HFF-Myc (cell line): Measurements from ENCODE around the gene FER1L5.

Experiments
- DNase-seq: peaks from one replicate; pipeline ENCODE4 v3.0.0-alpha.2; 2011; ENCODE audit warnings: low read depth; ENCODE audit errors: extremely low read depth
- H3K4me3 ChIP-seq: replicated peaks from 2 replicates; pipeline ENCODE4 v1.5.1; 2011; ENCODE audit warnings: low read depth, mild to moderate bottlenecking, control low read depth, low read length
- CTCF ChIP-seq: IDR thresholded peaks from 2 replicates; pipeline ENCODE4 v1.5.1; 2012; ENCODE audit warnings: mild to moderate bottlenecking, low read depth, low read length, control low read depth; ENCODE audit errors: missing control alignments

Gene FER1L5

GRCh38 chr2:96602330-96602823 lies 40.2 kb upstream of the FER1L5 start:
- no peak for DNase-seq
- H3K4me3 ChIP-seq = no peak overlapping the region
- TF ChIP-seq CTCF = no peak

DNA sequence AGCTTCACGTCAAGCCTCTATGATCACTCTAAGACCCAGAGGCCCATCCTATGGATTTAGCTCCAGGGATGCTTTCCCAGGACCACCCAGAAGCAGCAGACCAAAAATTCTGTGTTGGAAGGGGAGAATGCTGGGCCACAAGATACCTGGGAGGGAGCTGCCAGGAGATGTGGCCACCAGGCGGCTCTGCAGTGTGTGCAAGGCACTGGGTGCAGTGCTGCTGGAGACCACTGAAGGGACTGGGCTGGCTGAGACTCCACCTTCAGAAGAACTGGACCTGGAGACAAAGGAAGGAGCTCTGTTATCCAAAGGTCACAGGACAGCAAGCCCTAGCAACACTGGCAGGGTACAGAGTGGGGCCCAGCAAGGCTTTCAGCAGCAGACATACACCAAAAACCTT lies 38.5 kb upstream of the FER1L5 start:
- peak; percentile 12 for TF ChIP-seq CTCF
- no peak for DNase-seq
- no peak overlapping the region for H3K4me3 ChIP-seq

DNA sequence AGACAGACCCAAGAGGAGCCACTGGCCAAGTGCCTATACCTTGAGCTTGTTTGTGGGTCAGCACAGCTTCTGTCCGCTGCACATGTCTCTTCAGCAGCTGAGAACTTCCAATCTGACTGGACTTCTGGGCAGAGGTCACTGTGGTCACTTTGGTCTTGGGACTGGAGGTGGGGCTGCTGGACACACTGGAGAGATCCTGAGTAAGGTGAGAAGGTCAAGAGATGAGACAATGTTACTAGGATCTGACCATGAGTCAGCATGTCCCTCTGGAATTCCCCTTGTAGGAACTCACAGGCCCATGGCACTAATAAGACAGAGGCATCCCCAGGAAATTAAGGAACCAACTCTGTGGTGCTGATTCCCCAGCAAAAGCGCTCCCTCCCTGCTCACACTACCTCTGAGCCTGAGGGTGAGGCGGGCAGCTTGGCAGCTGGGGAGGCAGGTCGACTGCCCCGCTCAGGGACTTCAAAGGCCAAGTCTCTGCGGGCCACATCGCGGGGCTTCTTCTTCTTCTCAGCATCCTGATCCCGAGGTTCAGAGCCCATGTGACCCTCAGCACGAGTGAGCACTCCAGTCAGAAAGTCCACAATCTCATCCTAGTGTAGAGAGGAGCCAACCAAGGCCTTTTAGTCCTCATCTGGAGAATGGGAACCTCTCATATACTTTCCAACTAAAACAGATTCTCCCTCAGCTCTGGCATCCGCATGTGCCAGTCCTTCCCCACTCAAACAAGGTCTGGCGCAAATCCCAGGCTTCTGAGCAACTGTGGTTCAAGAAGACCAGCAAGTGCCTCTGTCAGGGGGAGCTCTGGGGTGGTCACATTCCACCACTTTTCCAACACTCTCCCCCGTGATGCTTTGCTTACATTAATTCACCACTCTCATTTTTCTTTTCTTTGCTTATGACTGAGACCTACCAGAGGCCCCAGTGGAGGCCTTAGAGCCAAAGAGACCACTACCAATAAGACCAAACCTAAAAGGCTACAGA lies 33.8 kb upstream of the FER1L5 start:
- DNase-seq = no peak
- TF ChIP-seq CTCF = no peak
- no peak overlapping the region for H3K4me3 ChIP-seq

DNA sequence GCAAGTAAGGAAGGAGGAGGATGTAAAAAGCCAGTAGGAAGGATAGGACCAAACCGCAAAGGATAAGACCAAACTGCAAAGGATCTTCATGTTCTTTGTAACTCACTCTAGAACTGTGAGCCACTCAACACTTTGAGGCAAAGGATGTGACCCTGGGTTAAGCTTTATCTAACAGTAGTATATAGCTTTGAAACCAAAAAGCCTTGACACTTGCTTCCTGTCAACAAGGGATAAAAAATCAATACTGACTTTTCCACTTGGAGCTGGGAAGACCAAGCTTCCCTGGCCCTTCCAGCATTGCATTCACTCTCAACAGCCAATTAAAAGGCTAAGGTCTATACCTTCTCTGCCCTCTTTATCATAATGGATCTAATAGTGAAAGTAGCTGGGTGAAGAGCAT lies 26.4 kb upstream of the FER1L5 start:
- no peak for TF ChIP-seq CTCF
- DNase-seq = no peak
- H3K4me3 ChIP-seq = no peak overlapping the region

- TF ChIP-seq CTCF = no peak
- DNase-seq = no peak
- no peak overlapping the region for H3K4me3 ChIP-seq
Measured at GRCh38 chr2:96616535-96616934, 26.0 kb upstream of the FER1L5 start.

GRCh38 chr2:96617012-96617411 lies 25.6 kb upstream of the FER1L5 start:
- no peak for DNase-seq
- no peak overlapping the region for H3K4me3 ChIP-seq
- no peak for TF ChIP-seq CTCF
